MM.1S (cell line): ENCODE measurements around the gene KRTAP4-1.

Experiments used
- DNase-seq: peaks from one replicate; pipeline ENCODE4 v3.0.0-alpha.2; 2015
- H2AFZ ChIP-seq: fragments of 300-600 bp; sonication (generic); 2 replicates; pipeline ENCODE4 v1.6.0; 2016; ENCODE audit warnings: antibody characterized with exemption, low read length
- H3F3A ChIP-seq: fragments of 300-600 bp; sonication (generic); 2 replicates; pipeline ENCODE4 v1.6.1; 2016; ENCODE audit warnings: mild to moderate bottlenecking, antibody characterized with exemption, low read length, moderate library complexity, mixed read lengths; ENCODE audit not compliant: insufficient read depth
- H3K27ac ChIP-seq: fragments of 300-600 bp; sonication (generic); 2 replicates; pipeline ENCODE4 v1.5.1; 2016; ENCODE audit warnings: mild to moderate bottlenecking, low read length
- H3K27me3 ChIP-seq: fragments of 300-600 bp; sonication (generic); replicated peaks from 2 replicates; pipeline ENCODE4 v1.6.0; 2016; ENCODE audit warnings: low read length; ENCODE audit not compliant: insufficient read depth
- H3K36me3 ChIP-seq: fragments of 300-600 bp; sonication (generic); replicated peaks from 2 replicates; pipeline ENCODE4 v1.6.1; 2016; ENCODE audit warnings: mild to moderate bottlenecking, low read length, mixed read lengths; ENCODE audit not compliant: insufficient read depth
- H3K4me1 ChIP-seq: fragments of 300-600 bp; sonication (generic); 2 replicates; pipeline ENCODE4 v1.6.1; 2016; ENCODE audit warnings: low read length, mixed read lengths
- H3K4me2 ChIP-seq: fragments of 300-600 bp; sonication (generic); 2 replicates; pipeline ENCODE4 v1.6.0; 2016; ENCODE audit warnings: low read depth, low read length
- H3K4me3 ChIP-seq: fragments of 300-600 bp; sonication (generic); 2 replicates; pipeline ENCODE4 v1.5.1; 2016; ENCODE audit warnings: low read length, mixed read lengths
- H3K79me2 ChIP-seq: fragments of 300-600 bp; sonication (generic); 2 replicates; pipeline ENCODE4 v1.6.1; 2016; ENCODE audit warnings: mixed run types, low read length, mixed read lengths
- H3K9ac ChIP-seq: fragments of 300-600 bp; sonication (generic); 2 replicates; pipeline ENCODE4 v1.6.1; 2016; ENCODE audit warnings: low read length, mixed read lengths
- H3K9me2 ChIP-seq: fragments of 300-600 bp; sonication (generic); replicated peaks from 2 replicates; pipeline ENCODE4 v1.6.1; 2016; ENCODE audit warnings: mild to moderate bottlenecking, low read length, mixed read lengths; ENCODE audit not compliant: insufficient read depth
- H3K9me3 ChIP-seq: fragments of 300-600 bp; sonication (generic); replicated peaks from 2 replicates; pipeline ENCODE4 v1.6.1; 2016; ENCODE audit warnings: mild to moderate bottlenecking, low read length, mixed read lengths; ENCODE audit not compliant: insufficient read depth
- H4K20me1 ChIP-seq: fragments of 300-600 bp; sonication (generic); 2 replicates; pipeline ENCODE4 v1.6.1; 2016; ENCODE audit warnings: mild to moderate bottlenecking, low read length, moderate library complexity, mixed read lengths; ENCODE audit not compliant: insufficient read depth
- CTCF ChIP-seq: fragments of 300-600 bp; sonication (generic); IDR thresholded peaks from 2 replicates; pipeline ENCODE4 v1.5.1; 2016; ENCODE audit warnings: antibody characterized with exemption, low read length, mixed read lengths
- EZH2 ChIP-seq: fragments of 300-600 bp; sonication (generic); optimal IDR thresholded peaks from 2 replicates; pipeline ENCODE3; 2017; ENCODE audit warnings: low read depth, mild to moderate bottlenecking, antibody characterized with exemption, low read length, mixed read lengths
- EZH2phosphoT487 ChIP-seq: fragments of 300-600 bp; sonication (generic); IDR thresholded peaks from 2 replicates; pipeline ENCODE4 v1.6.1; 2018; ENCODE audit warnings: antibody characterized with exemption, low read length

Gene KRTAP4-1

DNA sequence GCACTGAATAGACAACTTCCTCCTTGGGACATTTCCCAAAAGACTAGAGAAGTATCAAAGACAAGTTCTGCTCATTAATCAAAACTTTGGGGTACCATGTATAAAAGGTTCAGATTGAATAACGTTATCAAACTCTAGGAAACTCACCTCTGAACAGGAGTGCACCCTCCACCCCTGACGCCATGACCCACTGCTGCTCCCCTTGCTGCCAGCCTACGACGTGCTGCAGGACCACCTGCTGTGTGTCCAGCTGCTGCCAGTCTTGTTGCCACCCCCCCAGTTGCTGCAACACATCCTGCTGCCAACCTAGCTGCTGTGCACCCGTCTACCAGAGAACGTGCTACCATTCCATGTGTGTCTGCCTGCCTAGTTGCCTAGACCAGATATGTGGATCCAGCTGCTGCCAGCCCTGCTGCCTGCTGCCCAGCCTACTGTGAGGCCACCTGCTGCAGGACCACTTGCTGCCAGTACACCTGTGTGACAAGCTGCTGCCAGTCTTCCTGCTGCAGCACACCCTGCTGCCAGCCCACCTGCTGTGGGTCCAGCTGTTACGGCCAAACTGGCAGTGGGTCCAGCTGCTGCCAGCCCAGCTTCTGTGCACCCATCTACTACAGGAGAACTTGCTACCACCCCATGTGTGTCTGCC is 27.9 kb upstream of the KRTAP4-1 start:
- Histone ChIP-seq H3K36me3 (no peaks in the 10 kb centered on the region), H4K20me1 (no peaks in the 10 kb centered on the region), H3F3A (peaks cover 11% of the 10 kb centered on the region; the same call in 1 of the 2 replicates), H3K9me2 (no peaks in the 10 kb centered on the region), H3K4me2 (peak overlapping the region; percentile 22; the same call in 1 of the 2 replicates), H3K79me2 (no peaks in the 10 kb centered on the region), H3K9me3 (no peaks in the 10 kb centered on the region), H3K27me3 (no peaks in the 10 kb centered on the region; the same call in 1 of the 2 replicates), H3K4me1 (peaks cover 20% of the 10 kb centered on the region), H2AFZ (no peak overlapping the region), H3K27ac (peak overlapping the region; percentile 30; the same call in 1 of the 2 replicates), H3K4me3 (no peak overlapping the region), H3K9ac (no peak overlapping the region)
- peak; percentile 37 for DNase-seq
- TF ChIP-seq EZH2 (no peak), EZH2phosphoT487 (no peak), CTCF (no peak)

GRCh38 chr17:41211845-41212466 is 27.2 kb upstream of the KRTAP4-1 start:
- DNase-seq, result peak; percentile 87
- H3K4me2 ChIP-seq, result peak overlapping the region; percentile 22; the same call in 1 of the 2 replicates

GRCh38 chr17:41199421-41200078 is 14.8 kb upstream of the KRTAP4-1 start:
- Histone ChIP-seq H3K27ac (no peak overlapping the region), H3K79me2 (no peaks in the 10 kb centered on the region), H3K36me3 (no peaks in the 10 kb centered on the region), H3F3A (no peaks in the 10 kb centered on the region), H3K9ac (no peak overlapping the region), H3K4me1 (0 out of 2 replicates have a peak, but pooled peaks cover 3% of the 10 kb centered on the region), H4K20me1 (no peaks in the 10 kb centered on the region), H3K4me3 (no peak overlapping the region), H3K27me3 (peaks cover 37% of the 10 kb centered on the region), H3K9me2 (no peaks in the 10 kb centered on the region), H2AFZ (no peak overlapping the region), H3K4me2 (no peak overlapping the region), H3K9me3 (no peaks in the 10 kb centered on the region)
- TF ChIP-seq EZH2phosphoT487, result no peak
- no peak for TF ChIP-seq CTCF
- TF ChIP-seq EZH2, result no peak
- DNase-seq, result no peak

More at GRCh38 chr17:41211845-41212466, 27.2 kb upstream of the KRTAP4-1 start:
- Histone ChIP-seq H3F3A (peaks cover 11% of the 10 kb centered on the region; the same call in 1 of the 2 replicates), H2AFZ (no peak overlapping the region), H3K9me2 (no peaks in the 10 kb centered on the region), H3K27me3 (no peaks in the 10 kb centered on the region; the same call in 1 of the 2 replicates), H3K9me3 (no peaks in the 10 kb centered on the region), H3K27ac (peak overlapping the region; percentile 30; the same call in 1 of the 2 replicates), H3K36me3 (no peaks in the 10 kb centered on the region), H4K20me1 (no peaks in the 10 kb centered on the region), H3K4me3 (no peak overlapping the region), H3K9ac (no peak overlapping the region), H3K4me1 (peaks cover 20% of the 10 kb centered on the region), H3K79me2 (no peaks in the 10 kb centered on the region)
- TF ChIP-seq EZH2, result no peak
- no peak for TF ChIP-seq CTCF
- no peak for TF ChIP-seq EZH2phosphoT487
